Motor neuron (in vitro differentiated cells): ENCODE data around the gene LDB3. TPM values are rescaled to one million over a fixed set of nuclear protein-coding genes. Genes with fewer than 3 reads are reported as not detected.

Experiments
- ATAC-seq, 8 experiments: fragments of 200-7000 bp; cut with Tn5 transposase; replicated peaks in 6 of 8; 2 replicates each; pipeline ENCODE4 v1.8.0; 2021; ENCODE audit warnings: mild to moderate bottlenecking in 8 of 8, moderate library complexity in 8 of 8
- H3K27ac ChIP-seq, 2 donors: fragments of 250-450 bp; sonication (Bioruptor Pico); 2 replicates each; pipeline ENCODE4 v1.9.0; 2021; ENCODE audit warnings: antibody characterized with exemption in 2 of 2, mild to moderate bottlenecking in 2 of 2, moderate library complexity in 1 of 2
- H3K4me1 ChIP-seq, 2 donors: fragments of 250-450 bp; sonication (Bioruptor Pico); replicated peaks in 1 of 2; 2 replicates each; pipeline ENCODE4 v1.6.1; 2021; ENCODE audit warnings: antibody characterized with exemption in 2 of 2, mild to moderate bottlenecking in 2 of 2, moderate library complexity in 1 of 2
- H3K4me3 ChIP-seq, 5 donors: fragments of 250-450 bp; sonication (Bioruptor Pico); 2 replicates each; pipeline ENCODE4 v1.9.0; 2021; ENCODE audit warnings: antibody characterized with exemption in 5 of 5, mild to moderate bottlenecking in 5 of 5, moderate library complexity in 4 of 5
- WGBS, 10 experiments: fragments of 450-650 bp; shearing (Covaris generic); methylation state at CpG; one replicate each; pipeline ENCODE4 v1.0.0; 2022; 5-methylcytosine and 5-hydroxymethylcytosine counted together
- in situ Hi-C, 9 experiments: fragments of 400-800 bp; cut with MboI; loops; one replicate each; pipeline ENCODE4 v1.15.0; 2021; ENCODE audit warnings: low sequenced_read_pairs in 9 of 9, low pct_unique_long_range_greater_than_20kb in 2 of 9; ENCODE audit not compliant: unreplicated experiment in 9 of 9
- total RNA-seq, 8 experiments: library from RNA; unstranded; fragments of 300-600 nt; gene quantifications; 2 replicates each; pipeline versions ENCODE4 v1.2.3 to v1.2.4, GENCODE V29; 2022

The LDB3 gene
- total RNA-seq, 8 experiments from 2014 or later, result 0.16 to 2.5 (median 0.37) TPM

DNA sequence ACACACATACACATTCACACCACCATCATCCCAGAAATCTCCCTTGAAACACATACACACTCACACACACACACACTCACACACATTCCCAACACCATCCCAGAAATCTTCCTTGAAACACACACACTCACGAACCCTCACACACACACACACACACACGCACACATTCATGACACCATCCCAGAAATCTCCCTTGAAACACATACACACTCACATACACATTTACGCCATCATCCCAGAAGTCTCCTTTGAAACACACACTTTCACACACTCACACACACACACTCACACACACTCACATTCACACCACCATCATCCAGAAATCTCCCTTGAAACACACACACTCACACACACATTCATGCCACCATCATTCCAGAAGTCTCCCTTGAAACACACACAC lies 14.3 kb upstream of the LDB3 start:
- Histone ChIP-seq H3K4me1 (peaks cover 7 to 17% of the 10 kb centered on the region in 2 donors), H3K4me3 (no peak overlapping the region), H3K27ac (no peak overlapping the region)
- in situ Hi-C loops, result no loop called here
- WGBS, 10 experiments, result 70 to 100% (median 93%) methylated on average over 1 to 3 of the region's 3 CpGs; no CpG with 5 or more reads in 3 of the 10 experiments
- no peak for ATAC-seq

DNA sequence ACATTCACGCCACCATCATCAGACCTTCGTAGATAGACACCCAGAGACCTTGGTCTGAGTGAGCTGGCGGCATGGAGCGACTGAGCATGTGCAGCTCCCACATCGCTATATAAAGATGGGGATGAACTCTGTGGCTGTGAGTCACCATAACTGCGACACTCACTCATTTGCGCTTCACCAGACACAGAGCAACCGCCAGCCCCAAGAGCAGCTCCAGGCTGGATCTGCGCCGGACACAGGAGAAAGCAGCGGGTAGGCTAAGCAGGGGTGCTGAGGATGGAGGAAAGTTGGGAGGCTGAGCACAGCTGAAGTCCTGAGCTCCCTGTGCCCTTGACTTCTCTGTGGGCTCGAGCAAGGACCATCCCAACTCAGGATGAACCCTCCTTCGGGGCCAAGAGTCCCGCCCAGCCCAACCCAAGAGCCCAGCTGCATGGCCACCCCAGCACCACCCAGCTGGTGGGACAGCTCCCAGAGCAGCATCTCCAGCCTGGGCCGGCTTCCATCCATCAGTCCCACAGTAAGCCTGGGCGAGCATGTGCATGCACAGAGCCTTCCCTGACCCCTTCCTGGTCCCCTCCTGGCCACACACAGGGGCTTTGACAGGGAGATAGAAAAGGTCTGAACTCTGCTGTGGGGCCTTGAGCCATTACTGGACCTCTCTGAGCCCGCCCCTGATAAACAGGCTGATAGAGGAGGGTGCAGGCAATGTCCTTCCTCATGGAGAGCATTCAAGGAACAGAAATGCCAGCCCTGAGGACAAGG lies 13.7 kb upstream of the LDB3 start, which contains the start of gene OPN4:
Gene OPN4, plus strand, starts transcription at position 137 of the 762 bp plus-strand sequence. Its CDS starts 237 bp downstream, at position 374.
- Histone ChIP-seq H3K4me3 (no peak within 1 kb of the TSS), H3K27ac (no peak within 1 kb of the TSS), H3K4me1 (peaks cover 1 to 13% of the 10 kb centered on the region in 2 donors)
- WGBS, 10 experiments, result 75 to 96% (median 84%) methylated on average over 3 to 9 of the region's 17 CpGs; no CpG with 5 or more reads in 4 of the 10 experiments
- ATAC-seq, result peak in 6 of 8 experiments; percentile 15 to 92 (median 90)
- in situ Hi-C loops, result no loop called here

DNA sequence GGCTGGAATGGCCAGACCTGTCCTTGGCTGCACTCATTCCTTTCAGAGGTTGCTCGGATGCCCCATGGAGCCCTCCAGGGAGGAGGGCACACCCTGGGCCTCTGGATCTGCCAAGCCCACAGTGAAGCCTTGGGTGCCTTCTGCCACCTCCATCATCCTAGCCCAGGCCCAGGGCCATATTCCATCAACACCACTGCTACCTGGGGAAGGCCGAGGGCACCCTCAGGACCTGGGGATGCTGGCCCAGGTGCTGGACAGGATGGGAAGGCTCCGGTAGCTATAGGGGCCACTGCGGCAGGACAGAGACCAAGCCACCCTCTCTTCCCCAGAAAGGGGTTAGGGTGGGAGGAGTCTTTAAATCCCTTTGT lies 13.2 kb upstream of the LDB3 start:
- Histone ChIP-seq H3K27ac (no peak overlapping the region), H3K4me3 (no peak overlapping the region), H3K4me1 (peaks cover 0 to 8% of the 10 kb centered on the region in 2 donors)
- no peak for ATAC-seq
- 88 to 100% (median 100%) methylated on average over 1 to 3 of the region's 4 CpGs; no CpG with 5 or more reads in 7 of the 10 experiments for WGBS, 10 experiments
- in situ Hi-C loops, result no loop called here

DNA sequence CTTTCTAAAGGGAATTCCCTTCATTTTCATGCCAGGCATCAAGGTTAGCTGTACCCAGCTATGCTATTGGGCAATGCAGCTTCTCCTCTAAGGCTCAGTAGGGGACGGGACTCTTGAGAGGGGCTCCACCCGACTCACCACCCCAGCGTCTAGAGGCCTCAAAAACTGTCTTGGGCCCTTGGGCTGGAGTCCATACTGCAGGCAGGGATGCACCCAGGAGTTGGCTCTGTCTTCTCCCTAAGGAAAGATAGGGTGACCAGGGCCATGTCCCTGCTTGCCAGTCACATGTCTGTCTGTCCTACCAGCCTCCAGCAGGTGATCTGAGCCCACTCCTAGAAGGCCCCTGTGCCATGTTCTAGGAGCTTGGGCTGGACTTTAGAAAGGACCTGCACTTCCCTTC lies 12.7 kb upstream of the LDB3 start:
- in situ Hi-C loops, result no loop called here
- Histone ChIP-seq H3K4me1 (peaks cover 0 to 8% of the 10 kb centered on the region in 2 donors), H3K4me3 (no peak overlapping the region), H3K27ac (no peak overlapping the region)
- no peak for ATAC-seq
- 80 to 90% methylated on average over 1 to 2 of the region's 3 CpGs; no CpG with 5 or more reads in 8 of the 10 experiments for WGBS, 10 experiments

DNA sequence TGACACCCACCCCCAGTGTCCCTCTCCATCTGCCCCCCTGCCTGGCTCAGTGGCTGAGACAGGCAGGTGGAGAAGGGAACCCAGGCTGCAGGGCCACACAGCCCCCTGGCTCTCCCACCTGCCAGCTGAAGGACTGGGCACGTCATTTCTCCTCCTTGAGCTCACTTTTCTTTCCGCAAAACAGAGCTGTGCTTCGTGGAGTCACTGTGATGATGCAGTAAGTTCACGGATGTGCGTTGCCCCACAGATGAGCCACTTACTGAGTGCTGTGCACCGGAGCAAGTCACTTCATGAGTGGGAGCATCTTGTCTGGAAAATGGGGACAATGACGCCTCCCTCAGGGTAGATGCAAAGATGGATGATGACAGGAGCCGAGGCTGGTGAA lies 11.3 kb upstream of the LDB3 start:
- in situ Hi-C loops, result no loop called here
- no peak for ATAC-seq
- Histone ChIP-seq H3K4me1 (peaks cover 0 to 8% of the 10 kb centered on the region in 2 donors), H3K27ac (no peak overlapping the region), H3K4me3 (no peak overlapping the region)
- 0 to 88% (median 70%) methylated on average over 1 to 4 of the region's 8 CpGs; no CpG with 5 or more reads in 6 of the 10 experiments for WGBS, 10 experiments

DNA sequence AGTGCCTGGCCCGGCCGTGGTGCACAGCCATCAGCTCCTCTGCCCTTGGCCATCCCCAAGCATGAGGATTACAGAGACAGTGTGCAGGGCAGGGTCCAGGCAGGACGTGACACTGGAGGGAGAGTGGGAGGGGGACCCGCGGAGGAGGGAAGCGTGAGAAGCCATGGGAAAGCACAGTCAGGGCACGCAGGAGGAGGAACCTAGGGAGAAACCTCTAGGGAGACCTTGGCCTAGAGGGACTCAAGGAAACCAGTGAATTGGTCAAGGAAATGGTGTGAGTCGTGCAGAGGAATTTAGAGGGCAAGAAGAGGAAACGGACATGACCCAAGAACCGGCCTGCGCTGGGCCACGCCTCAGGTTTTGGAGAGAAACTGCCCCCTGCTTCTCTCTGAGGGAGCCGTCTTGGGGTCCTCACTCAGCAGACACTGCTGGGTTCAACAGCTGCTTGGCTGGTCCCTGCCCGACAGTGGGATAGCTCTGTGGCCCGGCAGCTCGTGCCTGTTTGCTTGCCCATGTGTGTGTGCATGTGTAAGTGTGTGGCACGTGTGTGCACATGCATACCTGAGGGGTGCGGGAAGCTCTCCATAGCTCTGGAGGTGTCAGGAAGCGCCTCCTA lies 10.8 kb upstream of the LDB3 start:
- in situ Hi-C loops, result no loop called here
- Histone ChIP-seq H3K4me3 (no peak overlapping the region), H3K4me1 (peaks cover 0 to 5% of the 10 kb centered on the region in 2 donors), H3K27ac (no peak overlapping the region)
- no peak for ATAC-seq
- 50 to 90% (median 80%) methylated on average over 1 to 16 of the region's 19 CpGs; no CpG with 5 or more reads in 3 of the 10 experiments for WGBS, 10 experiments

DNA sequence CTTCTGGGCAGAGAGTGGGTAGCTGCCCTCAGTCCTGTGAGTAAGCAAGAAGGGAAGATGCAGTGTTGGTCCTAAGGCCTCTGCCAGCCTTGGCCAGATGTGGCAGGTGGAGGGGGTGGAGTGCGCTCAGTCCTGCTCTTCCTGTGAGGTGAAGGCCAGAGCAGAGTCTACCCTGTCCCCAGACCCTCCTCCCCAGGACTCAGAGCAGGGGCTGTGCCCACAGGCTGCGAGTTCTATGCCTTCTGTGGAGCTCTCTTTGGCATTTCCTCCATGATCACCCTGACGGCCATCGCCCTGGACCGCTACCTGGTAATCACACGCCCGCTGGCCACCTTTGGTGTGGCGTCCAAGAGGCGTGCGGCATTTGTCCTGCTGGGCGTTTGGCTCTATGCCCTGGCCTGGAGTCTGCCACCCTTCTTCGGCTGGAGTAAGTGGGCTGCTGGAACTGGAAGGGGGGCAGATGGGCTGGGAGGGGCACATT lies 10.0 kb upstream of the LDB3 start:
- Histone ChIP-seq H3K4me1 (peaks cover 2% of the 10 kb centered on the region in 2 donors), H3K27ac (no peak overlapping the region), H3K4me3 (no peak overlapping the region)
- ATAC-seq, result no peak
- 66 to 100% (median 100%) methylated on average over 2 to 5 of the region's 12 CpGs; no CpG with 5 or more reads in 5 of the 10 experiments for WGBS, 10 experiments
- in situ Hi-C loops, result no loop called here

DNA sequence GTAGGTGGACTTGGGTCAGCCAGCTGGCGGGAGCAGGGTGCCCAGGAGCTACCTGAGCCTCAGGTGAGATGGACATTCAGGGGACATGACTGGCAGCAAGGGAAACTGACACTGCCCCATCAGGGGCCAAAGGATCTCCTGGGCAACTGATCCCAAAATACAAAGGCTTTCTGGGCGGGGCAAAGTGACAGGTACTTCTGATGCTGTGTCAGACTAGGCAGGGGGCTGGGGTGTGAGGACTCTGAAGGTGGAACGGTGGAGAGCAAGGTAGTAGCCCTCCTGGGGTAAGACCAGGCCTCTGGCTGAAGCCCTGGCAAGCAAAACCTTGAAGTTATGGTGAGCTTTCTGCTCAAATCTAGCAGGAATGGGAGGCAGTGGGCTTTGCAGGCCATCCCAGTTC lies 9.6 kb upstream of the LDB3 start:
- Histone ChIP-seq H3K4me1 (peaks cover 6 to 7% of the 10 kb centered on the region in 2 donors), H3K4me3 (no peak overlapping the region), H3K27ac (no peak overlapping the region)
- 20% methylated on average over 1 of the region's 3 CpGs; no CpG with 5 or more reads in 9 of the 10 experiments for WGBS, 10 experiments
- in situ Hi-C loops, result no loop called here
- ATAC-seq, result no peak

DNA sequence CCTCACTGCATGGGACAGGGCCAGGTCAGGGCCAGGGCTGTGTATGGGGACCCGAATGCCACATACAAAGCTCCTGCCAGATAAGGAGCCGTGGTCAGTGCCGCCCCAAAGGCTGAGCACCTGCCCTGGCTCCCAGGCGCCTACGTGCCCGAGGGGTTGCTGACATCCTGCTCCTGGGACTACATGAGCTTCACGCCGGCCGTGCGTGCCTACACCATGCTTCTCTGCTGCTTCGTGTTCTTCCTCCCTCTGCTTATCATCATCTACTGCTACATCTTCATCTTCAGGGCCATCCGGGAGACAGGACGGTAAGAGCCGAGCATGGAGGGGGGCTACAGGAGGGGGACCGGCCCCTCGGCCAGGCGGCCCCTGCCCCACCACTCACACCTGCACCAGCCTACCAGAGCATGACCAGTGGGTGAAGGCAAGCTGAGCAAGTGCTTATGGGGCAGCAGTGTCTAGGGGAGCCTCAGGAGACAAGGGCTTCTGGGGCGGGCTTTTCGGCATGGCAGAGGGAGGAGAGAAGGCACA lies 9.1 kb upstream of the LDB3 start:
- no peak for ATAC-seq
- in situ Hi-C loops, result no loop called here
- Histone ChIP-seq H3K4me1 (peaks cover 11% of the 10 kb centered on the region in 2 donors), H3K27ac (no peak overlapping the region), H3K4me3 (no peak overlapping the region)
- WGBS, 10 experiments, result 8 to 100% (median 82%) methylated on average over 1 to 7 of the region's 19 CpGs; no CpG with 5 or more reads in 4 of the 10 experiments

DNA sequence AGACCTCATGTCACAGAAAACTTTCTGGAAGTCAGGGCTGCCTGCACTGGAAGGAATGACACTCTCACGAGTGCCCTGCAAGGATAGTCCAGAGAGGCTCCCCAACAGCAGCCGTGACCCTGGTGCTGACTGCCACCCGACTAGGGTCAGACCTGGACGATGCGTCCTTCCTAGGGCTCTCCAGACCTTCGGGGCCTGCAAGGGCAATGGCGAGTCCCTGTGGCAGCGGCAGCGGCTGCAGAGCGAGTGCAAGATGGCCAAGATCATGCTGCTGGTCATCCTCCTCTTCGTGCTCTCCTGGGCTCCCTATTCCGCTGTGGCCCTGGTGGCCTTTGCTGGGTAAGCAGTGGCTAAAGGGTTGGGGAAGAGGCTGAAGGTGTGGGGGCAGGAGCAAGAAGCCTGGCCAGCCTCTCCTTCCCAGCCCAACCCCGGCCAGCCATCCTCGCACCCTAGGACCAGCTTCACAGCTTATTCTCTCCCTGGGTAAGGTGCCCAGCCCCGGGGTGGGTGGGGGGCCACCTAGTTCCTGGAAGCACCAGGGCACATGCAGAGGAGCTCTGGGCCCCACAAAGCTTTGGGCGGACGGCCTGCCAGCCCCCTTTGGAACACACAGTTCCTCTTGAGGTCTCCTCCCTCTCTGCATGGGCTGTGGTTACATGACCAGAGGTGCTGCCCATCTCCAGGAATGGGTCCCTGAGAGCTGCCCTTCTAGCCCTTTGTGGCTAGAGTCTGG lies 8.4 kb upstream of the LDB3 start:
- ATAC-seq, result no peak
- 40 to 100% (median 83%) methylated on average over 1 to 4 of the region's 17 CpGs; no CpG with 5 or more reads in 6 of the 10 experiments for WGBS, 10 experiments
- Histone ChIP-seq H3K27ac (no peak overlapping the region), H3K4me3 (no peak overlapping the region), H3K4me1 (peaks cover 18% of the 10 kb centered on the region in 2 donors)
- in situ Hi-C loops, result no loop called here

DNA sequence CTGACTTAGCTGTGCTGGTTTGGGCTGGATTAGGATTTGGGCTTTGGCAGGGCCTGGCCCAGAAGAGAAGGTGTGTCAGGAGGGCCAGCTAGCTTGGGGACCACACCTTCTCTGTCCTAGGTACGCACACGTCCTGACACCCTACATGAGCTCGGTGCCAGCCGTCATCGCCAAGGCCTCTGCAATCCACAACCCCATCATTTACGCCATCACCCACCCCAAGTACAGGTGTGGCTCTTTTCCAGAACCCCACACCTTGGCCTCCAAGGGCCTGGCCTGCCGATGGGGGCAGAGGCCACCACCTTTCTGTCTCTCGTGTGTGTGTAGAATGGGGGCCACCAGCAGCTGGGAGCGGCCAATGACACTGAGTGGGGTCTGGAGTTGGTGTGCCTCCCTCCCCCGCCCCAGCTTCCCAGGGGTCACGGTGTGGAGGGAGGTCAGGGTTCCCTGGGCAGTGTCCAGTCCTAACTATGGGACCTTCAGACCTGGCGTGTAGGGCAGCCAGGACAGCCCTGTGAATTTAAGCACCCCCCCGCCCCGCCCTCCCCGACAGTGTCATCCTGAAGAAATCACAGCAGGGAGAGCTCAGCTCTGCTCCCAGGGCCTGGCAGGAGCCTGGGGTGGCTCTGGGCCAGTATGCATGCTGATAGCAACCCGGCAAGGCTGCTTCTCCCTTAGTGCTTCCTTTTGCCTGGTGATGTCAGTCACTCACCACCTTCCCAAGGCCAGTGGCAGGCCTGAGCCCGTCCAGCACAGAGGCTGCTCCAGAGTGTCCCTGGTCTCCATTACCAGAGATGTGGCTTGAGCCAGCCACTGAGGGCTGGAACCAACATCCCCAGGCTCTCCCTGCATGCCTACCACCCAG lies 6.9 kb upstream of the LDB3 start:
- in situ Hi-C loops, result no loop called here
- H3K4me1 ChIP-seq, result peaks cover 33% of the 10 kb centered on the region in 2 donors
- ATAC-seq, result peak; percentile 13 to 83 (median 27)
- 90 to 100% methylated on average over 1 to 2 of the region's 17 CpGs; no CpG with 5 or more reads in 8 of the 10 experiments for WGBS, 10 experiments
- no peak overlapping the region for H3K27ac ChIP-seq
- no peak overlapping the region for H3K4me3 ChIP-seq
